IMR-90 (cell line): ENCODE data around the gene KMT2B. TPM values are rescaled to one million over a fixed set of nuclear protein-coding genes. Genes with fewer than 3 reads are reported as not detected.

Source experiments
- ATAC-seq: fragments of 200-7000 bp; cut with Tn5 transposase; 2 replicates; pipeline ENCODE4 v1.9.1; 2020; ENCODE audit warnings: low read depth, mild to moderate bottlenecking, moderate library complexity
- BruUV-seq: library from RNA; stranded (reverse); fragments of 400-500 nt; replicated peaks from 2 replicates; lab custom pipeline; 2021; lab: Mats Ljungman, UMichigan
- CTCF ChIA-PET: fragments of 300-600 bp; formaldehyde crosslinking; extraction: SDS; loops from one replicate; lab custom pipeline; 2021; ENCODE audit warnings: antibody characterized with exemption; lab: Yijun Ruan, JAX
- POLR2A ChIA-PET: fragments of 300-600 bp; sonication (Branson Sonifier 250); formaldehyde crosslinking; loops from one replicate; lab custom pipeline; 2022; ENCODE audit warnings: antibody characterized with exemption; ENCODE audit not compliant: unreplicated experiment; lab: Charles Lee
- DNase-seq: peaks from one replicate; pipeline ENCODE4 v3.0.0; 2013
- H2AFZ ChIP-seq: replicated peaks from 2 replicates; pipeline ENCODE3; 2013; ENCODE audit warnings: low read length, mild to moderate bottlenecking; ENCODE audit not compliant: poor library complexity
- H2AK5ac ChIP-seq: 2 replicates; pipeline ENCODE4 v1.6.1; 2013; ENCODE audit warnings: low read depth, low read length, inconsistent platforms
- H2AK9ac ChIP-seq: replicated peaks from 2 replicates; pipeline ENCODE3; 2013; ENCODE audit warnings: mild to moderate bottlenecking, low read depth, low read length, moderate library complexity; ENCODE audit not compliant: poor library complexity
- H2BK120ac ChIP-seq: 2 replicates; pipeline ENCODE4 v1.6.1; 2013; ENCODE audit warnings: low read depth, low read length, inconsistent platforms
- H2BK15ac ChIP-seq: 3 replicates; pipeline ENCODE4 v1.6.1; 2013; ENCODE audit warnings: low read depth, low read length, inconsistent platforms
- H2BK20ac ChIP-seq: 2 replicates; pipeline ENCODE4 v1.6.1; 2013; ENCODE audit warnings: low read depth, mild to moderate bottlenecking, inconsistent platforms, low read length, moderate library complexity
- H2BK5ac ChIP-seq: 2 replicates; pipeline ENCODE4 v1.6.1; 2013; ENCODE audit warnings: mild to moderate bottlenecking, low read depth, low read length, inconsistent platforms; ENCODE audit not compliant: poor library complexity, severe bottlenecking
- H3K14ac ChIP-seq: replicated peaks from 2 replicates; pipeline ENCODE4 v1.6.1; 2013; ENCODE audit warnings: low read depth, low read length, inconsistent platforms
- H3K18ac ChIP-seq: 2 replicates; pipeline ENCODE4 v1.6.1; 2013; ENCODE audit warnings: low read depth, low read length, control low read depth
- H3K23ac ChIP-seq: 2 replicates; pipeline ENCODE4 v1.6.1; 2013; ENCODE audit warnings: low read depth, low read length, inconsistent platforms
- H3K27ac ChIP-seq: 2 replicates; pipeline ENCODE4 v1.5.1; 2013; ENCODE audit warnings: mild to moderate bottlenecking, control low read depth, low read length; ENCODE audit not compliant: insufficient read depth
- H3K27me3 ChIP-seq: 2 replicates; pipeline ENCODE4 v1.6.1; 2013; ENCODE audit warnings: low read length; ENCODE audit not compliant: control insufficient read depth, insufficient read depth
- H3K36me3 ChIP-seq: 2 replicates; pipeline ENCODE4 v1.6.1; 2013; ENCODE audit warnings: low read length, mixed read lengths; ENCODE audit not compliant: control insufficient read depth, insufficient read depth
- H3K4ac ChIP-seq: 2 replicates; pipeline ENCODE4 v1.6.1; 2013; ENCODE audit warnings: low read depth, low read length, inconsistent platforms
- H3K4me1 ChIP-seq: 2 replicates; pipeline ENCODE4 v1.6.1; 2013; ENCODE audit warnings: low read length, mixed read lengths; ENCODE audit not compliant: control insufficient read depth, insufficient read depth
- H3K4me2 ChIP-seq: 2 replicates; pipeline ENCODE4 v1.6.1; 2013; ENCODE audit warnings: low read depth, mild to moderate bottlenecking, control low read depth, low read length, moderate library complexity
- H3K4me3 ChIP-seq: 2 replicates; pipeline ENCODE4 v1.5.1; 2013; ENCODE audit warnings: low read depth, mild to moderate bottlenecking, control low read depth, low read length, moderate library complexity; ENCODE audit not compliant: insufficient read depth
- H3K56ac ChIP-seq: 2 replicates; pipeline ENCODE4 v1.6.1; 2013; ENCODE audit warnings: low read length, inconsistent platforms; ENCODE audit not compliant: insufficient read depth; ENCODE audit errors: extremely low read depth
- H3K79me1 ChIP-seq, 2 experiments: 2 replicates each; pipeline ENCODE4 v1.6.1; 2013; ENCODE audit warnings: low read length in 2 of 2, inconsistent platforms in 1 of 2, low read depth in 1 of 2
- H3K9ac ChIP-seq: 2 replicates; pipeline ENCODE4 v1.6.1; 2013; ENCODE audit warnings: low read depth, low read length, control low read depth
- H3K9me1 ChIP-seq: 2 replicates; pipeline ENCODE4 v1.6.1; 2013; ENCODE audit warnings: low read length, inconsistent platforms; ENCODE audit not compliant: insufficient read depth
- H3K9me3 ChIP-seq: 2 replicates; pipeline ENCODE4 v1.6.1; 2013; ENCODE audit warnings: low read length; ENCODE audit not compliant: control insufficient read depth, insufficient read depth
- H4K20me1 ChIP-seq: 2 replicates; pipeline ENCODE4 v1.6.1; 2013; ENCODE audit warnings: low read length, inconsistent platforms; ENCODE audit not compliant: insufficient read depth
- H4K5ac ChIP-seq: 2 replicates; pipeline ENCODE4 v1.6.1; 2013; ENCODE audit warnings: mild to moderate bottlenecking, low read depth, low read length, control low read depth
- H4K8ac ChIP-seq, 2 experiments: 2 replicates each; pipeline ENCODE4 v1.6.1; 2013; ENCODE audit warnings: low read depth in 2 of 2, low read length in 2 of 2, control low read depth in 1 of 2, inconsistent platforms in 1 of 2
- H4K91ac ChIP-seq: 2 replicates; pipeline ENCODE4 v1.6.1; 2013; ENCODE audit warnings: low read depth, low read length, inconsistent platforms; ENCODE audit not compliant: insufficient read depth
- BHLHE40 ChIP-seq: fragments of 150-350 bp; IDR thresholded peaks from 2 replicates; pipeline ENCODE4 v1.6.1; 2016; ENCODE audit warnings: mild to moderate bottlenecking, low read depth, low read length
- CEBPB ChIP-seq: IDR thresholded peaks from 2 replicates; pipeline ENCODE4 v1.6.1; 2012; ENCODE audit warnings: low read depth, low read length, improper control_type of control experiment
- CHD1 ChIP-seq: IDR thresholded peaks from 2 replicates; pipeline ENCODE4 v1.6.1; 2012; ENCODE audit warnings: low read depth, low read length, improper control_type of control experiment
- CTCF ChIP-seq: conservative IDR thresholded peaks from 2 replicates; pipeline ENCODE4 v1.5.1; 2012; ENCODE audit warnings: mild to moderate bottlenecking, low read depth, low read length, improper control_type of control experiment
- FOS ChIP-seq: fragments of 150-350 bp; IDR thresholded peaks from 2 replicates; pipeline ENCODE4 v1.6.1; 2016; ENCODE audit warnings: low read depth, low read length
- MAFK ChIP-seq: IDR thresholded peaks from 2 replicates; pipeline ENCODE4 v1.6.1; 2012; ENCODE audit warnings: low read depth, low read length, improper control_type of control experiment
- MAZ ChIP-seq: IDR thresholded peaks from 2 replicates; pipeline ENCODE4 v1.6.1; 2012; ENCODE audit warnings: low read depth, mild to moderate bottlenecking, low read length, improper control_type of control experiment, moderate library complexity, borderline replicate concordance
- MXI1 ChIP-seq: IDR thresholded peaks from 2 replicates; pipeline ENCODE4 v1.6.1; 2012; ENCODE audit warnings: low read depth, mild to moderate bottlenecking, low read length, moderate library complexity, borderline replicate concordance
- NFE2L2 ChIP-seq: fragments of 150-350 bp; IDR thresholded peaks from 2 replicates; pipeline ENCODE4 v1.6.1; 2016; ENCODE audit warnings: low read depth, mild to moderate bottlenecking, low read length
- POLR2A ChIP-seq: IDR thresholded peaks from 2 replicates; pipeline ENCODE4 v1.6.1; 2012; ENCODE audit warnings: mild to moderate bottlenecking, low read depth, low read length
- RAD21 ChIP-seq: IDR thresholded peaks from 2 replicates; pipeline ENCODE4 v1.6.1; 2012; ENCODE audit warnings: low read length, improper control_type of control experiment
- RCOR1 ChIP-seq: IDR thresholded peaks from 2 replicates; pipeline ENCODE4 v1.6.1; 2012; ENCODE audit warnings: mild to moderate bottlenecking, low read length, improper control_type of control experiment; ENCODE audit not compliant: insufficient replicate concordance
- RFX5 ChIP-seq: IDR thresholded peaks from 2 replicates; pipeline ENCODE4 v1.8.0; 2012; ENCODE audit warnings: low read depth, mild to moderate bottlenecking, low read length, moderate library complexity
- SMC3 ChIP-seq: fragments of 150-350 bp; IDR thresholded peaks from 2 replicates; pipeline ENCODE4 v1.6.1; 2016; ENCODE audit warnings: low read depth, mild to moderate bottlenecking, antibody characterized with exemption, low read length, moderate library complexity
- WGBS, 2 experiments: methylation state at CpG; one replicate each; pipeline versions ENCODE4 v1.1.5 to v1.1.7; 2013; ENCODE audit warnings: missing lambda C conversion rate in 2 of 2; ENCODE audit not compliant: insufficient read length in 1 of 2; ENCODE audit errors: extremely low coverage in 2 of 2; 5-methylcytosine and 5-hydroxymethylcytosine counted together
- dilution Hi-C: fragments of 300-500 bp; cut with HindIII; formaldehyde crosslinking; loops from one replicate; pipeline ENCODE4 v1.14.3; 2018; ENCODE audit warnings: low sequenced_read_pairs; ENCODE audit not compliant: unreplicated experiment
- in situ Hi-C: fragments of 300-500 bp; cut with MboI; formaldehyde crosslinking; loops from 3 replicates; pipeline ENCODE4 v1.14.3; 2019; ENCODE audit warnings: low sequenced_read_pairs, inconsistent platforms, mixed read lengths
- intact Hi-C: fragments of 100-400 bp; cut with micrococcal nuclease; formaldehyde crosslinking; loops from 2 replicates; pipeline ENCODE4 v1.10.0; 2022
- polyA plus RNA-seq, 3 experiments: library from polyadenylated mRNA; depleted of rRNA; stranded (reverse); fragments of >200 nt; gene quantifications; 2 replicates each; pipeline ENCODE4 v1.2.3, GENCODE V29; 2012; ENCODE audit warnings: low replicate concordance in 1 of 3
- total RNA-seq: library from RNA; depleted of rRNA; stranded (reverse); fragments of >200 nt; gene quantifications from 2 replicates; pipeline ENCODE4 v1.2.3, GENCODE V29; 2012
- TF ChIP-seq, protein P1 (sequence below): fragments of 150-350 bp; IDR thresholded peaks from 2 replicates; pipeline ENCODE4 v1.6.1; 2017; ENCODE audit warnings: mild to moderate bottlenecking, antibody characterized with exemption, low read length, low read depth
- TF ChIP-seq, protein P2 (sequence below): fragments of 150-350 bp; IDR thresholded peaks from 2 replicates; pipeline ENCODE4 v1.6.1; 2016; ENCODE audit warnings: low read depth, mild to moderate bottlenecking, low read length, moderate library complexity, borderline replicate concordance

The KMT2B gene
- total and polyA plus RNA-seq, 2 of the 4 experiments (the other 2 are of a cell fraction) = 3.0 to 30.7 TPM

- no peak overlapping the region for H3K9ac ChIP-seq
Observed at GRCh38 chr19:35760711-35761349, 43.0 kb downstream of the KMT2B start.

More at GRCh38 chr19:35760711-35761349, 43.0 kb downstream of the KMT2B start:
- no peak overlapping the region for H3K27ac ChIP-seq
- H3K4ac ChIP-seq = no peak overlapping the region
- H4K20me1 ChIP-seq = no peaks in the 10 kb centered on the region; the same call in 1 of the 2 replicates
- no peak overlapping the region for H2BK5ac ChIP-seq
- TF ChIP-seq MAZ = no peak
- no peak for TF ChIP-seq BHLHE40
- TF ChIP-seq CTCF = no peak
- no peak for TF ChIP-seq SMC3
- TF ChIP-seq RCOR1 = no peak
- no peak for TF ChIP-seq MXI1
- no peak for TF ChIP-seq POLR2A
- TF ChIP-seq FOS = no peak
- TF ChIP-seq MAFK = no peak
- TF ChIP-seq NFE2L2 = no peak
- TF ChIP-seq, protein P1, sequence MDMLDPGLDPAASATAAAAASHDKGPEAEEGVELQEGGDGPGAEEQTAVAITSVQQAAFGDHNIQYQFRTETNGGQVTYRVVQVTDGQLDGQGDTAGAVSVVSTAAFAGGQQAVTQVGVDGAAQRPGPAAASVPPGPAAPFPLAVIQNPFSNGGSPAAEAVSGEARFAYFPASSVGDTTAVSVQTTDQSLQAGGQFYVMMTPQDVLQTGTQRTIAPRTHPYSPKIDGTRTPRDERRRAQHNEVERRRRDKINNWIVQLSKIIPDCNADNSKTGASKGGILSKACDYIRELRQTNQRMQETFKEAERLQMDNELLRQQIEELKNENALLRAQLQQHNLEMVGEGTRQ = no peak
- TF ChIP-seq, protein P2, sequence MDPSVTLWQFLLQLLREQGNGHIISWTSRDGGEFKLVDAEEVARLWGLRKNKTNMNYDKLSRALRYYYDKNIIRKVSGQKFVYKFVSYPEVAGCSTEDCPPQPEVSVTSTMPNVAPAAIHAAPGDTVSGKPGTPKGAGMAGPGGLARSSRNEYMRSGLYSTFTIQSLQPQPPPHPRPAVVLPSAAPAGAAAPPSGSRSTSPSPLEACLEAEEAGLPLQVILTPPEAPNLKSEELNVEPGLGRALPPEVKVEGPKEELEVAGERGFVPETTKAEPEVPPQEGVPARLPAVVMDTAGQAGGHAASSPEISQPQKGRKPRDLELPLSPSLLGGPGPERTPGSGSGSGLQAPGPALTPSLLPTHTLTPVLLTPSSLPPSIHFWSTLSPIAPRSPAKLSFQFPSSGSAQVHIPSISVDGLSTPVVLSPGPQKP = no peak
- TF ChIP-seq RAD21 = no peak
- no peak for TF ChIP-seq RFX5
- TF ChIP-seq CHD1 = no peak
- no peak for TF ChIP-seq CEBPB
- peaks cover 27 to 36% of the 10 kb centered on the region in 2 experiments for H3K79me1 ChIP-seq
- no CpG with 5 or more reads among the region's 4 CpGs for WGBS, 2 experiments
- no peak overlapping the region for H3K56ac ChIP-seq
- H3K4me2 ChIP-seq = no peak overlapping the region
- intact Hi-C loops = no loop called here
- H3K4me3 ChIP-seq = no peak overlapping the region
- in situ Hi-C loops = no loop called here
- H3K14ac ChIP-seq = no peak overlapping the region
- H3K4me1 ChIP-seq = peaks cover 6% of the 10 kb centered on the region
- dilution Hi-C loops = no loop called here
- peaks cover 21% of the 10 kb centered on the region for H3K36me3 ChIP-seq
- H2AK9ac ChIP-seq = peak overlapping the region; percentile 72
- H2BK15ac ChIP-seq = no peak overlapping the region
- no peak overlapping the region for H2BK20ac ChIP-seq
- BruUV-seq = no TSS peak
- DNase-seq (no peak), ATAC-seq (no peak)
- no peak overlapping the region for H2BK120ac ChIP-seq
- H4K91ac ChIP-seq = no peak overlapping the region
- no peak overlapping the region for H3K23ac ChIP-seq
- H2AK5ac ChIP-seq = no peak overlapping the region
- no peak overlapping the region for H2AFZ ChIP-seq
- H3K27me3 ChIP-seq = no peaks in the 10 kb centered on the region
- CTCF ChIA-PET = interaction anchor here (0.5 kb wide), 1 partner anchor 123 kb away, joined by 3 read pairs; no protein-coding TSS in a partner anchor
- POLR2A ChIA-PET = no interaction called here
- H3K9me1 ChIP-seq = peaks cover 15% of the 10 kb centered on the region; the same call in 1 of the 2 replicates
- no peaks in the 10 kb centered on the region for H3K9me3 ChIP-seq
- H3K18ac ChIP-seq = no peak overlapping the region
- no peak overlapping the region for H4K5ac ChIP-seq
- no peak overlapping the region for H4K8ac ChIP-seq
